HepG2 (cell line): Measurements from ENCODE around the gene EIF5A2. TPM values are rescaled to one million over a fixed set of nuclear protein-coding genes. Genes with fewer than 3 reads are reported as not detected.

Experiments used
- CBX2 ChIP-seq, 2 experiments: fragments of 200-600 bp in 1 of 2; sonication (generic); formaldehyde crosslinking in 1 of 2; IDR thresholded peaks; 2 replicates each; pipeline versions ENCODE4 v1.7.0 to v1.8.1; 2018 to 2022; ENCODE audit warnings: low read depth in 2 of 2, low read length in 1 of 2, mild to moderate bottlenecking in 1 of 2, missing genetic modification reagents in 1 of 2
- GABPB1 ChIP-seq: IDR thresholded peaks from 2 replicates; pipeline ENCODE4 v1.6.1; 2016; ENCODE audit warnings: mild to moderate bottlenecking, missing genetic modification reagents, moderate library complexity, missing compliant biosample characterization
- GFI1 ChIP-seq: sonication (generic); formaldehyde crosslinking; IDR thresholded peaks from 2 replicates; pipeline ENCODE4 v1.5.0; 2020; ENCODE audit warnings: missing genetic modification reagents, mild to moderate bottlenecking, borderline replicate concordance
- HOXA3 ChIP-seq: sonication (generic); formaldehyde crosslinking; IDR thresholded peaks from 2 replicates; pipeline ENCODE4 v1.5.0; 2020; ENCODE audit warnings: missing genetic modification reagents
- NFIC ChIP-seq: IDR thresholded peaks from 2 replicates; pipeline ENCODE4 v1.6.1; 2012; ENCODE audit warnings: mild to moderate bottlenecking, low read length, inconsistent platforms
- RFX5 ChIP-seq: IDR thresholded peaks from 2 replicates; pipeline ENCODE4 v1.6.1; 2011; ENCODE audit warnings: low read depth, low read length, improper control_type of control experiment
- RORA ChIP-seq: sonication (generic); formaldehyde crosslinking; IDR thresholded peaks from 2 replicates; pipeline ENCODE4 v1.5.0; 2020; ENCODE audit warnings: mild to moderate bottlenecking, missing genetic modification reagents, moderate library complexity
- SMARCC2 ChIP-seq: fragments of 450-650 bp; IDR thresholded peaks from 2 replicates; pipeline ENCODE4 v1.6.1; 2017; ENCODE audit warnings: antibody characterized with exemption, mild to moderate bottlenecking
- SOX13 ChIP-seq, 3 experiments: fragments of 450-650 bp in 1 of 3; sonication (generic) in 1 of 3; formaldehyde crosslinking in 1 of 3; IDR thresholded peaks in 2 of 3; conservative IDR thresholded peaks in 1 of 3; 2 replicates each; pipeline versions ENCODE4 v1.5.0 to v1.6.1; 2016 to 2020; ENCODE audit warnings: antibody characterized with exemption in 1 of 3, mild to moderate bottlenecking in 1 of 3, missing compliant biosample characterization in 1 of 3, missing genetic modification reagents in 1 of 3, moderate library complexity in 1 of 3
- SP1 ChIP-seq, 2 experiments: fragments of 450-650 bp in 1 of 2; sonication (generic) in 1 of 2; formaldehyde crosslinking in 1 of 2; IDR thresholded peaks; 2 replicates each; pipeline versions ENCODE4 v1.4.0 to v1.6.1; 2016 to 2020; ENCODE audit warnings: missing genetic modification reagents in 1 of 2
- SP4 ChIP-seq: sonication (generic); formaldehyde crosslinking; IDR thresholded peaks from 2 replicates; pipeline ENCODE4 v1.8.1; 2023; ENCODE audit warnings: mild to moderate bottlenecking, missing genetic modification reagents
- ZBTB34 ChIP-seq: sonication (generic); formaldehyde crosslinking; IDR thresholded peaks from 2 replicates; pipeline ENCODE4 v1.8.0; 2022; ENCODE audit warnings: mild to moderate bottlenecking, missing genetic modification reagents
- ZNF20 ChIP-seq: sonication (generic); formaldehyde crosslinking; IDR thresholded peaks from 2 replicates; pipeline ENCODE4 v1.4.0; 2020; ENCODE audit warnings: mild to moderate bottlenecking, moderate library complexity, missing genetic modification reagents
- ZNF232 ChIP-seq: sonication (generic); formaldehyde crosslinking; IDR thresholded peaks from 2 replicates; pipeline ENCODE4 v1.4.0; 2020; ENCODE audit warnings: missing genetic modification reagents, borderline replicate concordance
- ZNF263 ChIP-seq: sonication (generic); formaldehyde crosslinking; IDR thresholded peaks from 2 replicates; pipeline ENCODE4 v1.4.0; 2020; ENCODE audit warnings: missing genetic modification reagents
- ZNF30 ChIP-seq: sonication (generic); formaldehyde crosslinking; IDR thresholded peaks from 2 replicates; pipeline ENCODE4 v1.5.0; 2020; ENCODE audit warnings: mild to moderate bottlenecking, missing genetic modification reagents
- ZNF317 ChIP-seq: sonication (generic); formaldehyde crosslinking; IDR thresholded peaks from 2 replicates; pipeline ENCODE4 v1.5.0; 2020; ENCODE audit warnings: mild to moderate bottlenecking, missing genetic modification reagents
- ZNF331 ChIP-seq: sonication (generic); formaldehyde crosslinking; IDR thresholded peaks from 2 replicates; pipeline ENCODE4 v1.4.0; 2020; ENCODE audit warnings: missing genetic modification reagents
- ZNF576 ChIP-seq: sonication (generic); formaldehyde crosslinking; IDR thresholded peaks from 2 replicates; pipeline ENCODE4 v1.4.0; 2020; ENCODE audit warnings: mild to moderate bottlenecking, missing genetic modification reagents
- polyA plus RNA-seq, 8 experiments: library from polyadenylated mRNA; depleted of rRNA in 3 of 8; stranded (reverse) in 7 of 8; unstranded in 1 of 8; fragments of >200 nt; fragmentation: Illumina TruSeq in 4 of 8; extraction: Trizol in 4 of 8; gene quantifications; 2 replicates each; pipeline versions ENCODE4 v1.2.1 to v1.2.3, GENCODE V29; 2011 to 2016; ENCODE audit warnings: low read depth in 4 of 8, missing spikeins in 1 of 8, mixed read lengths in 1 of 8; ENCODE audit not compliant: insufficient read depth in 1 of 8
- total RNA-seq, 5 experiments: library from RNA; depleted of rRNA; stranded (reverse); fragments of >200 nt; fragmentation: Illumina TruSeq; extraction: Trizol; gene quantifications; 2 replicates each; pipeline ENCODE4 v1.2.3, GENCODE V29; 2016; ENCODE audit warnings: low read depth in 1 of 5
- TF ChIP-seq, protein P1 (sequence below): IDR thresholded peaks from 2 replicates; pipeline ENCODE4 v1.6.1; 2012; ENCODE audit warnings: low read depth, low read length, improper control_type of control experiment
- TF ChIP-seq, protein P2 (sequence below): sonication (generic); formaldehyde crosslinking; IDR thresholded peaks from 2 replicates; pipeline ENCODE4 v1.4.0; 2020; ENCODE audit warnings: mild to moderate bottlenecking, missing genetic modification reagents
- TF ChIP-seq, protein P3 (sequence below): sonication (generic); formaldehyde crosslinking; IDR thresholded peaks from 2 replicates; pipeline ENCODE4 v1.4.0; 2020; ENCODE audit warnings: missing genetic modification reagents

Gene EIF5A2
- total and polyA plus RNA-seq, 2 of the 13 experiments (the other 11 are each of a cell fraction or from before 2014, with no cell fraction given): 3.5 to 9.4 TPM

DNA sequence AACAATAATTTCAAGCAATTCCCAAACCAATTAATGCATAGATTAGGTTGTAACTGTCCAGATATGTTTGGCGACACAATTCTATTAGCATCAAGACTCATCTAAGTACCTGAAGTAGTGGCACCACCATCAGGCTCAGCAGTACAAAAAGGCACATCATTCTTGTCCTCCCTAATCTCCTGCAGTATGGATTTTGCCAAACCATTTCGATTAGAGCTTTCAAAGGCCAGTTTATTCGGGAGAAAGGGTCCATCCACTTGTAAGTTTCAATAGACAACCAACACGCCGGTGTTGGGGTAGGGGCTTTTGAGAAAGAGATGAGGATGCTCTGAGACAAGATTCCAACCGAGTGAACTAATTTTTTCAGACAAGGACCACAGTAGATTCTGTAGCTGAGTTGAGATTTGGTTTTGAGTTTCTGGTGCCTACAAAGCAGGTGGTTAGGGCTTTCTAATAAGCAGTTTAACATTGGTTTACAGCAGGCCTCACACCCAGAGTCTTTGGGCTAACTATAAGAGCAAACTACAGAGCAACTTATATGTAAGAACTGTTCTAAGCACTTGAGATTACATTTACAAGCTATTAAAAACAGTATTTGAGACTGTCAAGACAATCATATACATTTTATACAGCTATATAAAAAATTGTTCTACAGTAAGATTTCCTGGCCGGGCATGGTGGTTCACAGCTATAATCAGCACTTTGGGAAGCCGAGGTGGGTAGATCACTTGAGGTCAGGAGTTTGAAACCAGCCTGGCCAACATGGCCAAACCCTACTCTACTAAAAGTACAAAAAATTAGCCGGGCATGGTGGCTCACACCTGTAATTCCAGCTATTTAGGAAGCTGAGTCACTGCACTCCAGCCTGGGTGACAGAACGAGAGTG lies 43.0 kb downstream of the EIF5A2 start (continued):
- TF ChIP-seq SP4 (no peak), ZNF20 (CRISPR knock-in tag) (no peak), GFI1 (CRISPR knock-in tag) (no peak), SP1 (IDR thresholded peaks at IDR 0.05) (no peak), SP1 (CRISPR knock-in tag; IDR thresholded peaks at IDR 0.05) (no peak), HOXA3 (CRISPR knock-in tag) (no peak), ZNF232 (CRISPR knock-in tag) (no peak), ZNF331 (no peak), RORA (no peak), GABPB1 (CRISPR knock-in tag) (no peak), ZBTB34 (CRISPR knock-in tag) (no peak), ZNF263 (CRISPR knock-in tag) (no peak), NFIC (peak; percentile 61; the same call in 1 of the 2 replicates), ZNF30 (CRISPR knock-in tag) (no peak), SOX13 (IDR thresholded peaks at IDR 0.05) (no peak), SOX13 (CRISPR knock-in tag; conservative IDR thresholded peaks at IDR 0.05 in 1 of 2, IDR thresholded peaks at IDR 0.05 in 1 of 2) (0 out of 4 replicates have a peak, but pooled peaks of 1 of the 2 experiments have one; percentile 39), RFX5 (no peak), CBX2 (IDR thresholded peaks at IDR 0.05; ENCODE audit: low read depth, low read length) (no peak), CBX2 (CRISPR knock-in tag; IDR thresholded peaks at IDR 0.05; ENCODE audit: low read depth) (no peak), SMARCC2 (no peak), ZNF317 (CRISPR knock-in tag) (no peak), ZNF576 (CRISPR knock-in tag) (no peak)
- TF ChIP-seq, protein P1, sequence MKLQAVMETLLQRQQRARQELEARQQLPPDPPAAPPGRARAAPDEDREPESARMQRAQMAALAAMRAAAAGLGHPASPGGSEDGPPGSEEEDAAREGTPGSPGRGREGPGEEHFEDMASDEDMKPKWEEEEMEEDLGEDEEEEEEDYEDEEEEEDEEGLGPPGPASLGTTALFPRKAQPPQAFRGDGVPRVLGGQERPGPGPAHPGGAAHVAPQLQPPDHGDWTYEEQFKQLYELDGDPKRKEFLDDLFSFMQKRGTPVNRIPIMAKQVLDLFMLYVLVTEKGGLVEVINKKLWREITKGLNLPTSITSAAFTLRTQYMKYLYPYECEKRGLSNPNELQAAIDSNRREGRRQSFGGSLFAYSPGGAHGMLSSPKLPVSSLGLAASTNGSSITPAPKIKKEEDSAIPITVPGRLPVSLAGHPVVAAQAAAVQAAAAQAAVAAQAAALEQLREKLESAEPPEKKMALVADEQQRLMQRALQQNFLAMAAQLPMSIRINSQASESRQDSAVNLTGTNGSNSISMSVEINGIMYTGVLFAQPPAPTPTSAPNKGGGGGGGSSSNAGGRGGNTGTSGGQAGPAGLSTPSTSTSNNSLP: no peak
- TF ChIP-seq, protein P2, sequence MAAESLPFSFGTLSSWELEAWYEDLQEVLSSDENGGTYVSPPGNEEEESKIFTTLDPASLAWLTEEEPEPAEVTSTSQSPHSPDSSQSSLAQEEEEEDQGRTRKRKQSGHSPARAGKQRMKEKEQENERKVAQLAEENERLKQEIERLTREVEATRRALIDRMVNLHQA (CRISPR knock-in tag): no peak
- TF ChIP-seq, protein P3, sequence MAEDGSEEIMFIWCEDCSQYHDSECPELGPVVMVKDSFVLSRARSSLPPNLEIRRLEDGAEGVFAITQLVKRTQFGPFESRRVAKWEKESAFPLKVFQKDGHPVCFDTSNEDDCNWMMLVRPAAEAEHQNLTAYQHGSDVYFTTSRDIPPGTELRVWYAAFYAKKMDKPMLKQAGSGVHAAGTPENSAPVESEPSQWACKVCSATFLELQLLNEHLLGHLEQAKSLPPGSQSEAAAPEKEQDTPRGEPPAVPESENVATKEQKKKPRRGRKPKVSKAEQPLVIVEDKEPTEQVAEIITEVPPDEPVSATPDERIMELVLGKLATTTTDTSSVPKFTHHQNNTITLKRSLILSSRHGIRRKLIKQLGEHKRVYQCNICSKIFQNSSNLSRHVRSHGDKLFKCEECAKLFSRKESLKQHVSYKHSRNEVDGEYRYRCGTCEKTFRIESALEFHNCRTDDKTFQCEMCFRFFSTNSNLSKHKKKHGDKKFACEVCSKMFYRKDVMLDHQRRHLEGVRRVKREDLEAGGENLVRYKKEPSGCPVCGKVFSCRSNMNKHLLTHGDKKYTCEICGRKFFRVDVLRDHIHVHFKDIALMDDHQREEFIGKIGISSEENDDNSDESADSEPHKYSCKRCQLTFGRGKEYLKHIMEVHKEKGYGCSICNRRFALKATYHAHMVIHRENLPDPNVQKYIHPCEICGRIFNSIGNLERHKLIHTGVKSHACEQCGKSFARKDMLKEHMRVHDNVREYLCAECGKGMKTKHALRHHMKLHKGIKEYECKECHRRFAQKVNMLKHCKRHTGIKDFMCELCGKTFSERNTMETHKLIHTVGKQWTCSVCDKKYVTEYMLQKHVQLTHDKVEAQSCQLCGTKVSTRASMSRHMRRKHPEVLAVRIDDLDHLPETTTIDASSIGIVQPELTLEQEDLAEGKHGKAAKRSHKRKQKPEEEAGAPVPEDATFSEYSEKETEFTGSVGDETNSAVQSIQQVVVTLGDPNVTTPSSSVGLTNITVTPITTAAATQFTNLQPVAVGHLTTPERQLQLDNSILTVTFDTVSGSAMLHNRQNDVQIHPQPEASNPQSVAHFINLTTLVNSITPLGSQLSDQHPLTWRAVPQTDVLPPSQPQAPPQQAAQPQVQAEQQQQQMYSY: no peak
